Neutrophil (primary cell): ENCODE data around the gene TNRC6A.
"Not testable (repeated sequence)": the region's sequence is repeated elsewhere in the genome, so short reads cannot be mapped to it uniquely, and the experiment has no call there.

ENCODE experiments used
- H3K27ac ChIP-seq: fragments of 200-600 bp; sonication (generic); 2 replicates; pipeline ENCODE4 v1.5.1; 2016; ENCODE audit warnings: mild to moderate bottlenecking, moderate library complexity
- H3K27me3 ChIP-seq: fragments of 200-600 bp; sonication (generic); 2 replicates; pipeline ENCODE4 v1.6.0; 2016; ENCODE audit warnings: mild to moderate bottlenecking
- H3K36me3 ChIP-seq: fragments of 200-600 bp; sonication (generic); 2 replicates; pipeline ENCODE4 v1.5.1; 2017
- H3K4me1 ChIP-seq, 2 experiments: fragments of 200-600 bp in 1 of 2; sonication (generic) in 1 of 2; 1 replicate in 1 of 2; 2 replicates in 1 of 2; pipeline versions ENCODE4 v1.5.1 to v1.6.1; 2013 to 2016; ENCODE audit warnings: low read depth in 1 of 2, low read length in 1 of 2, mild to moderate bottlenecking in 1 of 2, moderate library complexity in 1 of 2; ENCODE audit not compliant: control insufficient read depth in 1 of 2, insufficient read depth in 1 of 2
- H3K4me3 ChIP-seq, 2 experiments: fragments of 200-600 bp in 1 of 2; sonication (generic) in 1 of 2; 1 replicate in 1 of 2; 2 replicates in 1 of 2; pipeline ENCODE4 v1.5.1; 2013 to 2016; ENCODE audit warnings: low read depth in 1 of 2, low read length in 1 of 2, mild to moderate bottlenecking in 1 of 2, moderate library complexity in 1 of 2
- H3K9me3 ChIP-seq: fragments of 200-600 bp; sonication (generic); 2 replicates; pipeline ENCODE4 v1.5.1; 2016
- TF ChIP-seq, protein P1 (sequence below): fragments of 200-600 bp; sonication (generic); IDR thresholded peaks from 2 replicates; pipeline ENCODE4 v1.5.1; 2016; ENCODE audit warnings: antibody characterized with exemption

Gene TNRC6A

DNA sequence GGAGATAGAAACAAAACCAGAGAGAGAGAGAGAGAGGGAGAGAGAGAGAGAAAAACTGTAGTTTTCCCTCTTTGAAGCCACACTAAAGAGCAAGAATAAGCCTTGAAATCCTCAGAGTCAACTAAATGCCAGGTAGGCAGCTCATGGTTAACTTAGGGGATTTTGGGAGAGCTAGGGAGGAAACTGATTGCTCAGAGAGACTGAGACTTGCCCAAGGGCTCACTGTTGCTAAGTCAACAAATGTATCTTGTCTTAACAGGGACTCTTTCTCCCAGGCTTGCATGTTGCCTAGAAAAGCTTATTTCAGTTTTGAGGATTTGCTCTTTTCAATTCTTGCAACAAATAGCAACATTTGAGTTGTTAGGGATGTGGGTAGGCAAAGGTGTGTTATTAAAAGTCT is 111.8 kb downstream of the TNRC6A start:
- Histone ChIP-seq H3K36me3 (no peaks in the 10 kb centered on the region), H3K27ac (no peak overlapping the region), H3K9me3 (no peaks in the 10 kb centered on the region), H3K4me1 (peaks cover 0 to 6% of the 10 kb centered on the region in 2 experiments), H3K27me3 (peaks cover 3% of the 10 kb centered on the region), H3K4me3 (no peak overlapping the region)
- TF ChIP-seq, protein P1, sequence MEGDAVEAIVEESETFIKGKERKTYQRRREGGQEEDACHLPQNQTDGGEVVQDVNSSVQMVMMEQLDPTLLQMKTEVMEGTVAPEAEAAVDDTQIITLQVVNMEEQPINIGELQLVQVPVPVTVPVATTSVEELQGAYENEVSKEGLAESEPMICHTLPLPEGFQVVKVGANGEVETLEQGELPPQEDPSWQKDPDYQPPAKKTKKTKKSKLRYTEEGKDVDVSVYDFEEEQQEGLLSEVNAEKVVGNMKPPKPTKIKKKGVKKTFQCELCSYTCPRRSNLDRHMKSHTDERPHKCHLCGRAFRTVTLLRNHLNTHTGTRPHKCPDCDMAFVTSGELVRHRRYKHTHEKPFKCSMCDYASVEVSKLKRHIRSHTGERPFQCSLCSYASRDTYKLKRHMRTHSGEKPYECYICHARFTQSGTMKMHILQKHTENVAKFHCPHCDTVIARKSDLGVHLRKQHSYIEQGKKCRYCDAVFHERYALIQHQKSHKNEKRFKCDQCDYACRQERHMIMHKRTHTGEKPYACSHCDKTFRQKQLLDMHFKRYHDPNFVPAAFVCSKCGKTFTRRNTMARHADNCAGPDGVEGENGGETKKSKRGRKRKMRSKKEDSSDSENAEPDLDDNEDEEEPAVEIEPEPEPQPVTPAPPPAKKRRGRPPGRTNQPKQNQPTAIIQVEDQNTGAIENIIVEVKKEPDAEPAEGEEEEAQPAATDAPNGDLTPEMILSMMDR, result no peak

DNA sequence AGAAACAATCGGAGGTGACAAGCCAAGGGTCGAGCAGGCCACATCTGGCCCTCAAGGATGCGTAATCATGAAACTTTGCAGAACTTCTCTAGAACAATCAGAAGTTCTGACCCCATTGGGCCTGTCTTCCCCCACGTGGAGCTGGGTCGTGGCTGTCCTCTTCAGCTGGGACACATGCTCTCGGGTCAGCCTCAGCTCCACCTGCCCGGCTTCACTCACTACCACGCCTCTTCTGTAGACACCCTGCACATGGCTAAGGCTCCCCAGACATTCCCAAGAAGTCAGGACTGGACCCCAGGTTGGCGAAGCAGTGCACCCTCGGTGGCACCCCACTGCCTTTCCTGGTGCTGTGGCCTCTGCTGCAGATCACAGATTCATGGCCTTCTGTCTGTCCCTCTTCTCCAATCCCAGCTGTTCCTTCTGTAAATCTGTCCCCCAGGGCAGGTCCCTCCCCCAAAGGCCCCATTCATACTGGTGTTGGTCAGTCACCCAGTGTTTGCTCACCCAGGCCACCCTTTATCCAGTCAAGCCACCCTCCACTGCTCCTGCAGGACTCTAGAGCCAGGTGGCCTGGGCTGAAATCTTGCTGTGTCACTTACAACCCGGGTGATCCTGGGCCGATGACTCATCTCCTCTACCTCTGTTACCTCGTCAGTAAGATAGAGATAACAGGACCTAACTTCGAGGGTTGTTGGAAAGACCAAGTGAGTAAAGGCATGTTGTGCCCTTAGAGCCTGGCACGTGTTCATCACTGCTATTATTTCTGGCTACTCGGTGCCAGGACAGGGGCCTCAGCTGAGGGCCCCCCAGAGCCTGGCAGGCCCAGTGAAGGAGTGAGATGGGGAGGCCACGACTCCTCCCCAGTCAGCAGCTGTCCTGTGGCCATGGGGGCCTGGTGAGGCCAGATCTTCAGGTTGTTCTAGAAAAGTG is 114.9 kb downstream of the TNRC6A start:
- no peak overlapping the region for H3K4me3 ChIP-seq
- H3K36me3 ChIP-seq, result no peaks in the 10 kb centered on the region
- H3K27me3 ChIP-seq, result peaks cover under 1% of the 10 kb centered on the region
- H3K27ac ChIP-seq, result no peak overlapping the region
- no peaks in the 10 kb centered on the region for H3K4me1 ChIP-seq
- H3K9me3 ChIP-seq, result no peaks in the 10 kb centered on the region
- TF ChIP-seq, protein P1, result no peak

DNA sequence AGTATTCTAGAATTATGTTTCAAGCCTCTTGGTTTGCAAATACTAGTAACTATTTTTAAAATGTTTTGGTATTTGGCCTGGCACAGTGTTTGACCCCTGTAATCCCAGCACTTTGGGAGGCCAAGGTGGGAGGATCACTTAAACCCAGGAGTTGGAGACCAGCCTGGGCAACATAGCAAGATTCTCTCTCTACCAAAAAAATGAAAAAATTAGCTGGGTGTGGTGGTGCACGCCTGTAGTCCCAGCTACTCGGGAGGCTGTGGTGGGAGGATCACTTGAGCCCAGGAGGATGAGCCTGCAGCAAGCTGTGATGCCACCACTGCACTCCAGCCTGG is 115.5 kb downstream of the TNRC6A start:
- not testable (repeated sequence) for H3K9me3 ChIP-seq, H3K27me3 ChIP-seq, H3K36me3 ChIP-seq, H3K4me3 ChIP-seq, H3K4me1 ChIP-seq, H3K27ac ChIP-seq

DNA sequence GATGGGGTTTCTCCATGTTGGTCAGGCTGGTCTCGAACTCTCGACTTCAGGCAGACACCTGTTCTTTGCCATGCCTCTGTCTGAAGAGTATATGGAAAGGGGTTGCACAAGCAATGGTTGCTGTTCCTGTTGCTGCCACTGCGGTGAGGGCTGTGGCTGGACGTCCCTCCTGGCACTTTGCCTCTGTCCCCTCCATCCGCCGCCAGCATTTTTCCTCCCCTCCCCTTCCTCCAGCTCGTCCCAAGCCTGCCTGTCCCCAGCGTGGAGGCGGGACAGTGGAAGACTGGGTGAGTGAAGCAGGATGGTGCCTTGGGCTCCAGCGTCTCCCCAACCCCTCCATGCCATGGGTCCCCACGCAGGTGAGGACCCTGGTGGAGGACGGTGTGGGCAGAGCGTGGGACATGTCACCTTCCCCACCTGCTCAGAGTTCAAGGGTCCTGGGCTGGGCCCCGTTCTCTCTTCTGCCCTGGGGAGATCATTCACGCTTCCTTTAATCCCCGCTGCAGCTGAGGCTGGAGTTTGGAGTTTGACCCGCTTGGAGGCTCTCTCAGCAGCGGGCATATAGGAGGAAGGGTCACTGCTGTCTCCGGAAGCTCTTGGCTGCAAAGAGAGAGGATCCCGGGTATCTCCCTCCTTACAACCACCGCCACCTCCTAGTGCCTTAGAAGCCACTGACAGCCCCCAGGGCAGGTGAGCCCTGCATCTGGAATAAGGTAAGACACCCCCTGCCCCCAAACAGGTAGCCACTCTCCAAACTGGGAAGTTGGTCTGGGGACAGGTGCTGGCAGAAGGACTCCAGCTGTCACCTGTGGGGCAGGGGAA is 116.5 kb downstream of the TNRC6A start, which contains the start of gene SLC5A11:
Gene SLC5A11 (plus strand): TSS at position 238 of the 822 bp plus-strand sequence. CDS start 12,681 bp downstream, outside the sequence.
- TF ChIP-seq, protein P1, result no peak
- no peak within 1 kb of the TSS for H3K27ac ChIP-seq
- H3K36me3 ChIP-seq, result no peaks in the 10 kb centered on the region
- no peak within 1 kb of the TSS for H3K4me3 ChIP-seq
- no peaks in the 10 kb centered on the region for H3K4me1 ChIP-seq
- no peaks in the 10 kb centered on the region for H3K27me3 ChIP-seq
- no peaks in the 10 kb centered on the region for H3K9me3 ChIP-seq

DNA sequence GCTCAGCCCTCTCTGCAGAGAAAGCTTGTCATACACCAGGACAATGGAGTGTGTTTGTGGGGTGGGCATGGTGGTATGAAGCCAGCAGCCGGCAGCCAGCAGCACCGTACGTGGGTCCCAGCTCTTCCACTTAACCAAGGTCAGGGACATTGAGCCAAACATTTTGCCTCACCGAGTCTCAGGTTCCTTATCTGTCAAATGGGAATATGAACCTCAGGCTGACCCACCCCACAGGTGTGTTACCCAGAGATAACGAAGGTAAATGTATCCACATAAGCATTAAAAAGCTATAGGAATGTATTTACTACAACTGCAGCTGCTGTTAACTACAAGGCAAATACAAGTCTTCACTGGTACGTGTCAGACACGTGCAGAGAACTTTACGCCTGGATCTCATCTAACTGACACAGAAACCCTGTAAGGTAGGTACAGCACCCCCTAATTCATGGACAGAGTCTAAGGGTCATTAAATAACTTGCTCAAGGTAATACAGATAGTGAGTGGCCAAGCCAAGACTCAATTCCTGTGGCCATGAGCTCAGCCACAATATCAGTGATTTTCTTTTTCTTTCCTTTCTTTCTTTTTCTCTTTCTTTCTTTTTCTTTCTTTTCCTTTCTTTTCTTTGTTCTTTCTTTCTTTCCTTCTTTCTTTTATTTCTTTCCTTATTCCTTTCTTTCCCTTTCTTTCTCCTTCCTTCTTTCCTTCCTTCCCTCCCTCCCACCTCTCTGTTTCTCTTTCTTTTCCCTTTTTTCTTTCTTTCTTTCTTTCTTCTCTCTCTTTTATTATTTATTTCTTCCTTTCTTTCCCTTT is 117.3 kb downstream of the TNRC6A start:
- Histone ChIP-seq H3K9me3 (no peaks in the 10 kb centered on the region), H3K27me3 (no peaks in the 10 kb centered on the region), H3K36me3 (no peaks in the 10 kb centered on the region), H3K4me3 (no peak overlapping the region), H3K27ac (no peak overlapping the region), H3K4me1 (no peaks in the 10 kb centered on the region)
- TF ChIP-seq, protein P1, result no peak
